GM12878 (cell line): ENCODE measurements around the gene WSCD1. TPM values are rescaled to one million over a fixed set of nuclear protein-coding genes. Genes with fewer than 3 reads are reported as not detected.

Experiments used
- ATAC-seq: fragments of 200-7000 bp; cut with Tn5 transposase; 3 replicates; pipeline ENCODE4 v1.9.1; 2020; ENCODE audit warnings: mild to moderate bottlenecking, moderate library complexity
- BruUV-seq: library from RNA; stranded (reverse); fragments of 400-500 nt; replicated peaks from 2 replicates; lab custom pipeline; 2021; lab: Mats Ljungman, UMichigan
- CTCF ChIA-PET: fragments of 300-600 bp; sonication (Branson Sonifier 250); formaldehyde crosslinking; extraction: SDS; loops from one replicate; lab custom pipeline; 2021; ENCODE audit warnings: inconsistent platforms; lab: Yijun Ruan, JAX
- POLR2A ChIA-PET: fragments of 350-600 bp; formaldehyde crosslinking; extraction: SDS; loops from one replicate; lab custom pipeline; 2021; ENCODE audit warnings: inconsistent platforms; lab: Charles Lee
- RAD21 ChIA-PET: fragments of 300-600 bp; sonication (Branson Sonifier 250); formaldehyde crosslinking; loops from one replicate; lab custom pipeline; 2023; ENCODE audit warnings: antibody characterized with exemption; ENCODE audit not compliant: unreplicated experiment; lab: Charles Lee
- SMC1A ChIA-PET: fragments of 300-600 bp; sonication (Branson Sonifier 250); formaldehyde crosslinking; loops from one replicate; lab custom pipeline; 2023; ENCODE audit not compliant: unreplicated experiment, uncharacterized antibody; lab: Charles Lee
- DNase-seq: peaks from one replicate; pipeline ENCODE4 v3.0.0-alpha.2; 2011; ENCODE audit warnings: low read depth, low spot score
- FAIRE-seq: peaks from 3 replicates; lab custom pipeline; 2011; peaks lifted over from hg19 to GRCh38; lab: Jason Lieb, UNC
- H2AFZ ChIP-seq: 2 replicates; pipeline ENCODE4 v1.6.0; 2011; ENCODE audit warnings: low read depth, low read length, control low read depth; ENCODE audit not compliant: control insufficient read depth
- H3K27ac ChIP-seq: 2 replicates; pipeline ENCODE4 v1.5.1; 2011; ENCODE audit warnings: control low read depth; ENCODE audit not compliant: control insufficient read depth, insufficient read depth
- H3K27me3 ChIP-seq, 2 experiments: replicated peaks in 1 of 2; 2 replicates each; pipeline versions ENCODE4 v1.6.0 to v1.6.1; 2011; ENCODE audit warnings: low read length in 1 of 2; ENCODE audit not compliant: control insufficient read depth in 2 of 2, insufficient read depth in 2 of 2
- H3K36me3 ChIP-seq, 2 experiments: 2 replicates each; pipeline ENCODE4 v1.5.1; 2011; ENCODE audit warnings: low read length in 1 of 2; ENCODE audit not compliant: control insufficient read depth in 2 of 2, insufficient read depth in 2 of 2
- H3K4me1 ChIP-seq: 2 replicates; pipeline ENCODE4 v1.6.1; 2011; ENCODE audit warnings: mild to moderate bottlenecking, low read length, moderate library complexity, mixed read lengths; ENCODE audit not compliant: control insufficient read depth, insufficient read depth
- H3K4me2 ChIP-seq: 2 replicates; pipeline ENCODE4 v1.6.0; 2011; ENCODE audit warnings: control low read depth; ENCODE audit not compliant: control insufficient read depth, insufficient read depth
- H3K4me3 ChIP-seq: fragments of 200-600 bp; sonication (generic); 2 replicates; pipeline ENCODE4 v1.5.1; 2016
- H3K79me2 ChIP-seq: 2 replicates; pipeline ENCODE4 v1.6.0; 2011; ENCODE audit warnings: low read length; ENCODE audit not compliant: control insufficient read depth, insufficient read depth
- H3K9ac ChIP-seq: 2 replicates; pipeline ENCODE4 v1.8.0; 2011; ENCODE audit warnings: low read length, control low read depth, mixed read lengths; ENCODE audit not compliant: control insufficient read depth, insufficient read depth
- H3K9me3 ChIP-seq: replicated peaks from 3 replicates; pipeline ENCODE4 v1.5.1; 2011; ENCODE audit warnings: mild to moderate bottlenecking, low read length; ENCODE audit not compliant: control insufficient read depth, insufficient read depth
- H4K20me1 ChIP-seq: 2 replicates; pipeline ENCODE4 v1.6.0; 2011; ENCODE audit not compliant: control insufficient read depth, insufficient read depth
- BACH1 ChIP-seq: fragments of 450-650 bp; IDR thresholded peaks from 2 replicates; pipeline ENCODE4 v1.6.1; 2017; ENCODE audit warnings: mild to moderate bottlenecking, borderline replicate concordance
- EP300 ChIP-seq, 2 experiments: fragments of 150-350 bp in 1 of 2; IDR thresholded peaks; 2 replicates each; pipeline ENCODE4 v1.6.1; 2011 to 2012; ENCODE audit warnings: low read depth in 2 of 2, low read length in 2 of 2, borderline replicate concordance in 1 of 2, improper control_type of control experiment in 1 of 2, inconsistent platforms in 1 of 2; ENCODE audit not compliant: control insufficient read depth in 1 of 2
- ETV6 ChIP-seq, 2 experiments: fragments of 450-650 bp in 1 of 2; IDR thresholded peaks in 1 of 2; conservative IDR thresholded peaks in 1 of 2; 2 replicates each; pipeline ENCODE4 v1.6.1; 2014; ENCODE audit warnings: antibody characterized with exemption in 1 of 2, borderline replicate concordance in 1 of 2, low read depth in 1 of 2, mild to moderate bottlenecking in 1 of 2, moderate library complexity in 1 of 2
- NFIC ChIP-seq: IDR thresholded peaks from 2 replicates; pipeline ENCODE4 v1.6.1; 2012; ENCODE audit warnings: low read depth, mild to moderate bottlenecking, inconsistent platforms, low read length, moderate library complexity
- NFYA ChIP-seq: IDR thresholded peaks from 2 replicates; pipeline ENCODE4 v1.6.1; 2011; ENCODE audit warnings: low read depth, mild to moderate bottlenecking, low read length, improper control_type of control experiment, borderline replicate concordance
- NKRF ChIP-seq: fragments of 450-650 bp; conservative IDR thresholded peaks from 2 replicates; pipeline ENCODE4 v1.6.1; 2017; ENCODE audit warnings: mild to moderate bottlenecking, moderate library complexity
- SUPT20H ChIP-seq: IDR thresholded peaks from 2 replicates; pipeline ENCODE4 v1.6.1; 2011; ENCODE audit warnings: low read depth, mild to moderate bottlenecking, low read length, moderate library complexity, borderline replicate concordance; ENCODE audit not compliant: control insufficient read depth
- TCF12 ChIP-seq: IDR thresholded peaks from 2 replicates; pipeline ENCODE4 v1.6.1; 2011; ENCODE audit warnings: low read depth, mild to moderate bottlenecking, low read length
- YBX1 ChIP-seq: fragments of 450-650 bp; IDR thresholded peaks from 2 replicates; pipeline ENCODE4 v1.6.1; 2016; ENCODE audit warnings: antibody characterized with exemption
- ZBTB33 ChIP-seq: fragments of 450-650 bp; IDR thresholded peaks from 2 replicates; pipeline ENCODE4 v1.6.1; 2017; ENCODE audit warnings: mild to moderate bottlenecking
- ZNF207 ChIP-seq: fragments of 450-650 bp; IDR thresholded peaks from 2 replicates; pipeline ENCODE4 v1.6.1; 2014; ENCODE audit warnings: antibody characterized with exemption, mild to moderate bottlenecking, borderline replicate concordance
- ZNF274 ChIP-seq: IDR thresholded peaks from one replicate; pipeline ENCODE4 v1.8.0; 2011; ENCODE audit not compliant: insufficient read length, insufficient read depth
- ZNF622 ChIP-seq: fragments of 450-650 bp; IDR thresholded peaks from 2 replicates; pipeline ENCODE4 v1.6.1; 2017; ENCODE audit warnings: mild to moderate bottlenecking, inconsistent platforms
- WGBS: methylation state at CpG from one replicate; pipeline ENCODE4 v1.1.6; 2016; ENCODE audit warnings: low lambda C conversion rate; ENCODE audit not compliant: insufficient replicate concordance, insufficient coverage; ENCODE audit errors: missing lambda C conversion rate; 5-methylcytosine and 5-hydroxymethylcytosine counted together
- in situ Hi-C: fragments of 300-500 bp; cut with MboI; formaldehyde crosslinking; loops from 9 replicates; pipeline ENCODE4 v1.14.3; 2018; ENCODE audit warnings: mixed read lengths
- intact Hi-C: fragments of 100-400 bp; cut with micrococcal nuclease; formaldehyde crosslinking; loops from one replicate; pipeline ENCODE4 v1.14.2; 2022; ENCODE audit not compliant: unreplicated experiment
- polyA plus RNA-seq, 11 experiments: library from polyadenylated mRNA; depleted of rRNA in 4 of 11; unstranded in 6 of 11; stranded (reverse) in 5 of 11; fragments of >200 nt; fragmentation: Nextera tagmentation in 4 of 11; fragmentation: Illumina TruSeq in 1 of 11; extraction: Ambion mirVana in 4 of 11; extraction: Trizol in 1 of 11; gene quantifications; 1 replicate in 1 of 11; 2 replicates in 10 of 11; pipeline versions ENCODE4 v1.2.1 to v1.2.3, GENCODE V29; 2011 to 2016; ENCODE audit warnings: inconsistent platforms in 2 of 11, missing spikeins in 2 of 11, low read depth in 1 of 11
- total RNA-seq, 4 experiments: library from RNA; depleted of rRNA in 3 of 4; stranded (reverse); fragments of >200 nt in 3 of 4; fragmentation: Illumina TruSeq in 1 of 4; extraction: Trizol in 1 of 4; gene quantifications; 2 replicates each; pipeline versions ENCODE4 v1.2.1 to v1.2.3, GENCODE V29; 2013 to 2021
- TF ChIP-seq, protein P1 (sequence below): IDR thresholded peaks from 2 replicates; pipeline ENCODE4 v1.6.1; 2012; ENCODE audit warnings: low read length, inconsistent platforms
- TF ChIP-seq, protein P2 (sequence below): fragments of 450-650 bp; formaldehyde crosslinking; IDR thresholded peaks from 2 replicates; pipeline ENCODE4 v1.5.0; 2022; ENCODE audit warnings: mild to moderate bottlenecking, missing genetic modification characterization

Gene WSCD1
- total and polyA plus RNA-seq, 10 of the 15 experiments (the other 5 are each of a cell fraction or from before 2014, with no cell fraction given), result 0.01 to 0.16 TPM; not detected in 8

GRCh38 chr17:6079960-6080359 lies 9.8 kb downstream of the WSCD1 start:
- ChIA-PET POLR2A (no interaction called here), RAD21 (no interaction called here), SMC1A (no interaction called here), CTCF (no interaction called here)
- Histone ChIP-seq H3K27me3 (no peaks in the 10 kb centered on the region; a peak in 3 of 4 replicates), H3K79me2 (no peaks in the 10 kb centered on the region), H3K4me2 (no peak overlapping the region), H3K27ac (no peak overlapping the region), H3K9ac (no peak overlapping the region), H3K9me3 (no peaks in the 10 kb centered on the region), H4K20me1 (no peaks in the 10 kb centered on the region), H2AFZ (no peak overlapping the region), H3K4me3 (no peak overlapping the region), H3K4me1 (no peaks in the 10 kb centered on the region), H3K36me3 (no peaks in the 10 kb centered on the region)
- DNase-seq (no peak), ATAC-seq (no peak), FAIRE-seq (no peak)
- BruUV-seq, result no TSS peak
- TF ChIP-seq BACH1 (no peak), ZBTB33 (no peak), ZNF207 (no peak), SUPT20H (no peak), NFIC (no peak), TCF12 (no peak), ZNF622 (no peak), ZNF274 (no peak), NKRF (no peak), ETV6 (conservative IDR thresholded peaks at IDR 0.05 in 1 of 2, IDR thresholded peaks at IDR 0.05 in 1 of 2; ENCODE audit: borderline replicate concordance in 1 of 2, low read depth in 1 of 2) (no peak), NFYA (no peak), YBX1 (no peak), EP300 (IDR thresholded peaks at IDR 0.05; ENCODE audit: borderline replicate concordance in 1 of 2, control insufficient read depth in 1 of 2, low read depth in 2 of 2, low read length in 2 of 2) (no peak)
- TF ChIP-seq, protein P1, sequence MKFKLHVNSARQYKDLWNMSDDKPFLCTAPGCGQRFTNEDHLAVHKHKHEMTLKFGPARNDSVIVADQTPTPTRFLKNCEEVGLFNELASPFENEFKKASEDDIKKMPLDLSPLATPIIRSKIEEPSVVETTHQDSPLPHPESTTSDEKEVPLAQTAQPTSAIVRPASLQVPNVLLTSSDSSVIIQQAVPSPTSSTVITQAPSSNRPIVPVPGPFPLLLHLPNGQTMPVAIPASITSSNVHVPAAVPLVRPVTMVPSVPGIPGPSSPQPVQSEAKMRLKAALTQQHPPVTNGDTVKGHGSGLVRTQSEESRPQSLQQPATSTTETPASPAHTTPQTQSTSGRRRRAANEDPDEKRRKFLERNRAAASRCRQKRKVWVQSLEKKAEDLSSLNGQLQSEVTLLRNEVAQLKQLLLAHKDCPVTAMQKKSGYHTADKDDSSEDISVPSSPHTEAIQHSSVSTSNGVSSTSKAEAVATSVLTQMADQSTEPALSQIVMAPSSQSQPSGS, result no peak
- TF ChIP-seq, protein P2, sequence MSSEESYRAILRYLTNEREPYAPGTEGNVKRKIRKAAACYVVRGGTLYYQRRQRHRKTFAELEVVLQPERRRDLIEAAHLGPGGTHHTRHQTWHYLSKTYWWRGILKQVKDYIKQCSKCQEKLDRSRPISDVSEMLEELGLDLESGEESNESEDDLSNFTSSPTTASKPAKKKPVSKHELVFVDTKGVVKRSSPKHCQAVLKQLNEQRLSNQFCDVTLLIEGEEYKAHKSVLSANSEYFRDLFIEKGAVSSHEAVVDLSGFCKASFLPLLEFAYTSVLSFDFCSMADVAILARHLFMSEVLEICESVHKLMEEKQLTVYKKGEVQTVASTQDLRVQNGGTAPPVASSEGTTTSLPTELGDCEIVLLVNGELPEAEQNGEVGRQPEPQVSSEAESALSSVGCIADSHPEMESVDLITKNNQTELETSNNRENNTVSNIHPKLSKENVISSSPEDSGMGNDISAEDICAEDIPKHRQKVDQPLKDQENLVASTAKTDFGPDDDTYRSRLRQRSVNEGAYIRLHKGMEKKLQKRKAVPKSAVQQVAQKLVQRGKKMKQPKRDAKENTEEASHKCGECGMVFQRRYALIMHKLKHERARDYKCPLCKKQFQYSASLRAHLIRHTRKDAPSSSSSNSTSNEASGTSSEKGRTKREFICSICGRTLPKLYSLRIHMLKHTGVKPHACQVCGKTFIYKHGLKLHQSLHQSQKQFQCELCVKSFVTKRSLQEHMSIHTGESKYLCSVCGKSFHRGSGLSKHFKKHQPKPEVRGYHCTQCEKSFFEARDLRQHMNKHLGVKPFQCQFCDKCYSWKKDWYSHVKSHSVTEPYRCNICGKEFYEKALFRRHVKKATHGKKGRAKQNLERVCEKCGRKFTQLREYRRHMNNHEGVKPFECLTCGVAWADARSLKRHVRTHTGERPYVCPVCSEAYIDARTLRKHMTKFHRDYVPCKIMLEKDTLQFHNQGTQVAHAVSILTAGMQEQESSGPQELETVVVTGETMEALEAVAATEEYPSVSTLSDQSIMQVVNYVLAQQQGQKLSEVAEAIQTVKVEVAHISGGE (CRISPR knock-in tag), result no peak
- 0% methylated on average over 2 of the region's 2 CpGs for WGBS
- intact Hi-C loops (no loop called here), in situ Hi-C loops (no loop called here)
